Breast epithelium (tissue), 3 donors: ENCODE measurements around the gene CKB.

ENCODE experiments used
- CTCF ChIP-seq, 3 donors: fragments of 450-650 bp; IDR thresholded peaks; one replicate each; pipeline ENCODE4 v1.5.1; 2016 to 2017; ENCODE audit warnings: antibody characterized with exemption in 3 of 3, mild to moderate bottlenecking in 3 of 3, moderate library complexity in 3 of 3
- POLR2A ChIP-seq: fragments of 450-650 bp; IDR thresholded peaks from one replicate; pipeline ENCODE4 v1.6.1; 2016; ENCODE audit warnings: antibody characterized with exemption, mild to moderate bottlenecking, moderate library complexity

GRCh38 chr14:103529383-103530365 lies 7.0 kb upstream of the CKB start:
- TF ChIP-seq POLR2A (no peak), CTCF (IDR thresholded peaks at IDR 0.05) (no peak)
